PC-3 (cell line): ENCODE results near the gene MEGF6. TPM values are rescaled to one million over a fixed set of nuclear protein-coding genes. Genes with fewer than 3 reads are reported as not detected.
A peak's percentile ranks its signal among the peaks of the same experiment; 100 is the strongest.
"Not testable (repeated sequence)": the region's sequence is repeated elsewhere in the genome, so short reads cannot be mapped to it uniquely, and the experiment has no call there.

Experiments used
- ATAC-seq: fragments of 200-7000 bp; cut with Tn5 transposase; 2 replicates; pipeline ENCODE4 v1.9.1; 2020; ENCODE audit warnings: mild to moderate bottlenecking, moderate library complexity
- BruUV-seq: library from RNA; stranded (reverse); fragments of 400-500 nt; replicated peaks from 2 replicates; lab custom pipeline; 2021; lab: Mats Ljungman, UMichigan
- CTCF ChIA-PET: fragments of 300-600 bp; sonication (Branson Sonifier 250); formaldehyde crosslinking; loops from one replicate; lab custom pipeline; 2022; ENCODE audit warnings: antibody characterized with exemption; lab: Charles Lee
- POLR2A ChIA-PET: fragments of 300-600 bp; sonication (Branson Sonifier 250); formaldehyde crosslinking; loops from one replicate; lab custom pipeline; 2022; ENCODE audit warnings: antibody characterized with exemption; ENCODE audit not compliant: unreplicated experiment; lab: Charles Lee
- DNase-seq: peaks from one replicate; pipeline ENCODE4 v3.0.0-alpha.2; 2015
- H2AFZ ChIP-seq: fragments of 300-600 bp; sonication (generic); 2 replicates; pipeline ENCODE4 v1.6.0; 2016; ENCODE audit warnings: antibody characterized with exemption, low read length
- H3F3A ChIP-seq: fragments of 300-600 bp; sonication (generic); one replicate; pipeline ENCODE4 v1.6.0; 2017; ENCODE audit warnings: antibody characterized with exemption, low read length, control low read depth, mild to moderate bottlenecking; ENCODE audit not compliant: unreplicated experiment
- H3K27ac ChIP-seq: fragments of 300-600 bp; sonication (generic); 2 replicates; pipeline ENCODE4 v1.5.1; 2016; ENCODE audit warnings: mild to moderate bottlenecking, low read length
- H3K27me3 ChIP-seq: fragments of 300-600 bp; sonication (generic); 2 replicates; pipeline ENCODE4 v1.6.1; 2016; ENCODE audit warnings: low read length, mixed read lengths
- H3K36me3 ChIP-seq: fragments of 300-600 bp; sonication (generic); 2 replicates; pipeline ENCODE4 v1.6.1; 2016; ENCODE audit warnings: low read depth, mixed run types, low read length, mixed read lengths
- H3K4me1 ChIP-seq: fragments of 300-600 bp; sonication (generic); 2 replicates; pipeline ENCODE4 v1.5.1; 2016; ENCODE audit warnings: low read length; ENCODE audit not compliant: insufficient read depth
- H3K4me2 ChIP-seq: fragments of 300-600 bp; sonication (generic); 2 replicates; pipeline ENCODE4 v1.6.0; 2016; ENCODE audit warnings: low read length
- H3K4me3 ChIP-seq: fragments of 300-600 bp; sonication (generic); 2 replicates; pipeline ENCODE4 v1.5.1; 2016; ENCODE audit warnings: mild to moderate bottlenecking, low read length, mixed read lengths
- H3K79me2 ChIP-seq: fragments of 300-600 bp; sonication (generic); 2 replicates; pipeline ENCODE4 v1.6.1; 2017; ENCODE audit warnings: low read length, mixed read lengths
- H3K9ac ChIP-seq: fragments of 300-600 bp; sonication (generic); 2 replicates; pipeline ENCODE4 v1.6.0; 2016; ENCODE audit warnings: mild to moderate bottlenecking, low read length
- H3K9me2 ChIP-seq: fragments of 300-600 bp; sonication (generic); replicated peaks from 2 replicates; pipeline ENCODE4 v1.6.1; 2016; ENCODE audit warnings: mixed run types, low read length, mixed read lengths
- H3K9me3 ChIP-seq: fragments of 300-600 bp; sonication (generic); 2 replicates; pipeline ENCODE4 v1.6.1; 2016; ENCODE audit warnings: low read length, mixed read lengths
- H4K20me1 ChIP-seq: fragments of 300-600 bp; sonication (generic); 2 replicates; pipeline ENCODE4 v1.6.1; 2016; ENCODE audit warnings: low read length, mixed read lengths
- CTCF ChIP-seq: fragments of 300-600 bp; sonication (generic); conservative IDR thresholded peaks from 2 replicates; pipeline ENCODE4 v1.5.1; 2017; ENCODE audit warnings: antibody characterized with exemption, low read depth, mild to moderate bottlenecking, low read length
- EZH2 ChIP-seq: fragments of 300-600 bp; sonication (generic); IDR thresholded peaks from one replicate; pipeline ENCODE4 v1.6.1; 2017; ENCODE audit warnings: antibody characterized with exemption, mild to moderate bottlenecking, low read length; ENCODE audit not compliant: unreplicated experiment
- EZH2phosphoT487 ChIP-seq: fragments of 300-600 bp; sonication (generic); IDR thresholded peaks from 2 replicates; pipeline ENCODE4 v1.6.1; 2018; ENCODE audit warnings: mild to moderate bottlenecking, antibody characterized with exemption, low read length, borderline replicate concordance
- intact Hi-C: fragments of 100-400 bp; cut with micrococcal nuclease; formaldehyde crosslinking; loops from 2 replicates; pipeline ENCODE4 v1.9.0; 2023
- total RNA-seq: library from RNA; depleted of rRNA; stranded (reverse); fragments of >200 nt; gene quantifications from 2 replicates; pipeline ENCODE4 v1.2.3, GENCODE V29; 2014

The MEGF6 gene
- total RNA-seq, 1 experiment from 2014 or later, result 32.5 TPM

- Histone ChIP-seq H3K4me3 (peak overlapping the region; percentile 91), H3K4me1 (peaks cover 19% of the 10 kb centered on the region), H3K27ac (no peak overlapping the region), H4K20me1 (no peaks in the 10 kb centered on the region), H3K27me3 (no peaks in the 10 kb centered on the region), H2AFZ (peak overlapping the region; percentile 95), H3K4me2 (peak overlapping the region; percentile 94), H3F3A (no peaks in the 10 kb centered on the region), H3K9ac (peak overlapping the region; percentile 70), H3K9me2 (no peaks in the 10 kb centered on the region), H3K36me3 (peaks cover 14% of the 10 kb centered on the region; the same call in 1 of the 2 replicates), H3K79me2 (peaks cover 9% of the 10 kb centered on the region; the same call in 1 of the 2 replicates), H3K9me3 (no peaks in the 10 kb centered on the region)
- DNase-seq (no peak), ATAC-seq (no peak)
- BruUV-seq, result no TSS peak
- ChIA-PET CTCF (interaction anchor here (0.6 kb wide), 1 partner anchor 80 kb away, joined by 3 read pairs; no protein-coding TSS in a partner anchor), POLR2A (no interaction called here)
- intact Hi-C loops, result loop anchor here (5.0 kb wide), 1 partner anchor 99 kb away; no protein-coding TSS in a partner anchor
- TF ChIP-seq EZH2 (no peak), EZH2phosphoT487 (no peak), CTCF (no peak)
Observed at GRCh38 chr1:3623441-3624199, 12.3 kb upstream of the MEGF6 start.

- H2AFZ ChIP-seq, ATAC-seq, POLR2A ChIA-PET, H3F3A ChIP-seq, H4K20me1 ChIP-seq, BruUV-seq, H3K9me3 ChIP-seq, H3K36me3 ChIP-seq, DNase-seq, H3K27ac ChIP-seq, H3K9me2 ChIP-seq, H3K4me3 ChIP-seq, H3K79me2 ChIP-seq, H3K9ac ChIP-seq, CTCF ChIA-PET, H3K4me2 ChIP-seq, H3K27me3 ChIP-seq: not testable (repeated sequence)
- H3K4me1 ChIP-seq, result peaks cover 21% of the 10 kb centered on the region
- intact Hi-C loops, result loop anchor here (5.0 kb wide), 1 partner anchor 100 kb away; no protein-coding TSS in a partner anchor
Observed at GRCh38 chr1:3622102-3622501, 10.8 kb upstream of the MEGF6 start.

GRCh38 chr1:3621151-3621671 lies 9.9 kb upstream of the MEGF6 start:
- H3K79me2 ChIP-seq, H2AFZ ChIP-seq, H3K9me2 ChIP-seq, H3K27ac ChIP-seq, H3K4me2 ChIP-seq, POLR2A ChIA-PET, H3K9me3 ChIP-seq, H3K36me3 ChIP-seq, H4K20me1 ChIP-seq, BruUV-seq, H3K27me3 ChIP-seq, H3K9ac ChIP-seq, ATAC-seq, H3F3A ChIP-seq, H3K4me3 ChIP-seq: not testable (repeated sequence)
- peak; percentile 69 for DNase-seq
- CTCF ChIA-PET, result interaction anchor here (1.0 to 2.1 kb wide), 3 partner anchors 33 to 130 kb away, joined by 4 to 7 read pairs (median 5); no protein-coding TSS in a partner anchor
- intact Hi-C loops, result loop anchor here (5.0 kb wide), 1 partner anchor 101 kb away; no protein-coding TSS in a partner anchor
- peaks cover 21% of the 10 kb centered on the region for H3K4me1 ChIP-seq
- TF ChIP-seq CTCF, result peak; percentile 67
